WTC11 (cell line): Measurements from ENCODE around the gene ENTPD6. TPM values are rescaled to one million over a fixed set of nuclear protein-coding genes. Genes with fewer than 3 reads are reported as not detected.

Source experiments
- ATAC-seq: fragments of 200-7000 bp; cut with Tn5 transposase; 2 replicates; pipeline ENCODE4 v1.10.0; 2021; ENCODE audit warnings: mild to moderate bottlenecking, moderate library complexity
- CTCF ChIA-PET: fragments of 300-600 bp; sonication (Branson Sonifier 250); formaldehyde crosslinking; loops from one replicate; lab custom pipeline; 2021; ENCODE audit warnings: antibody characterized with exemption; lab: Charles Lee
- POLR2A ChIA-PET: fragments of 350-600 bp; sonication (Branson Sonifier 250); formaldehyde crosslinking; loops from one replicate; lab custom pipeline; 2021; ENCODE audit warnings: antibody characterized with exemption; lab: Charles Lee
- DNase-seq: peaks from one replicate; pipeline ENCODE4 v3.0.0; 2021; ENCODE audit warnings: low spot score
- H3K27ac Mint-ChIP-seq: 2 replicates; pipeline ENCODE4 v1.8.0; 2021; ENCODE audit warnings: mixed read lengths
- H3K27me3 Mint-ChIP-seq: 2 replicates; pipeline ENCODE4 v1.8.0; 2021; ENCODE audit warnings: low read depth, mild to moderate bottlenecking, moderate library complexity, mixed read lengths
- H3K36me3 Mint-ChIP-seq: 2 replicates; pipeline ENCODE4 v1.8.0; 2021; ENCODE audit warnings: mixed read lengths
- H3K4me1 Mint-ChIP-seq: 2 replicates; pipeline ENCODE4 v1.8.0; 2022; ENCODE audit warnings: mixed read lengths
- H3K4me3 Mint-ChIP-seq: 2 replicates; pipeline ENCODE4 v1.8.0; 2021; ENCODE audit warnings: mild to moderate bottlenecking, moderate library complexity, mixed read lengths
- H3K9me3 Mint-ChIP-seq: 2 replicates; pipeline ENCODE4 v1.8.0; 2021; ENCODE audit warnings: mixed read lengths
- FOXJ3 ChIP-seq: sonication (generic); formaldehyde crosslinking; IDR thresholded peaks from 2 replicates; pipeline ENCODE4 v1.9.0; 2021; ENCODE audit warnings: missing genetic modification reagents, mild to moderate bottlenecking, borderline replicate concordance
- GABPB1 ChIP-seq: sonication (generic); formaldehyde crosslinking; IDR thresholded peaks from 2 replicates; pipeline ENCODE4 v1.8.1; 2023; ENCODE audit warnings: mild to moderate bottlenecking, missing genetic modification reagents
- HMGA2 ChIP-seq: fragments of 250-450 bp; sonication (Bioruptor Pico); IDR thresholded peaks from 2 replicates; pipeline ENCODE4 v1.4.0; 2021; ENCODE audit warnings: mild to moderate bottlenecking, moderate library complexity
- JUN ChIP-seq: sonication (generic); formaldehyde crosslinking; IDR thresholded peaks from 2 replicates; pipeline ENCODE4 v1.8.0; 2023; ENCODE audit warnings: mild to moderate bottlenecking, missing genetic modification reagents
- TCF7 ChIP-seq: sonication (generic); formaldehyde crosslinking; IDR thresholded peaks from 2 replicates; pipeline ENCODE4 v1.8.0; 2022; ENCODE audit warnings: mild to moderate bottlenecking, low read depth, missing genetic modification reagents, moderate library complexity
- ZBTB21 ChIP-seq: sonication (generic); formaldehyde crosslinking; IDR thresholded peaks from 2 replicates; pipeline ENCODE4 v1.8.1; 2023; ENCODE audit warnings: mild to moderate bottlenecking, missing genetic modification reagents, borderline replicate concordance
- ZNF121 ChIP-seq: sonication (generic); formaldehyde crosslinking; IDR thresholded peaks from 2 replicates; pipeline ENCODE4 v1.8.0; 2023; ENCODE audit warnings: missing genetic modification reagents
- ZNF423 ChIP-seq: fragments of 250-450 bp; sonication (Bioruptor Pico); IDR thresholded peaks from 2 replicates; pipeline ENCODE4 v2.1.2; 2022; ENCODE audit warnings: mild to moderate bottlenecking, moderate library complexity
- total RNA-seq: library from RNA; stranded (reverse); gene quantifications from 3 replicates; pipeline ENCODE4 v1.2.3, GENCODE V29; 2021
- TF ChIP-seq, protein P1 (sequence below): sonication (generic); formaldehyde crosslinking; IDR thresholded peaks from 2 replicates; pipeline ENCODE4 v1.8.1; 2023; ENCODE audit warnings: mild to moderate bottlenecking, missing genetic modification reagents, borderline replicate concordance
- TF ChIP-seq, protein P2 (sequence below): sonication (generic); formaldehyde crosslinking; IDR thresholded peaks from 2 replicates; pipeline ENCODE4 v1.8.1; 2022; ENCODE audit warnings: mild to moderate bottlenecking, moderate library complexity, missing genetic modification reagents
- TF ChIP-seq, protein P3 (sequence below): sonication (generic); formaldehyde crosslinking; IDR thresholded peaks from 2 replicates; pipeline ENCODE4 v1.8.1; 2023; ENCODE audit warnings: mild to moderate bottlenecking, missing genetic modification reagents, moderate library complexity

Gene ENTPD6
- total RNA-seq, 1 experiment from 2014 or later = 56.9 TPM

DNA sequence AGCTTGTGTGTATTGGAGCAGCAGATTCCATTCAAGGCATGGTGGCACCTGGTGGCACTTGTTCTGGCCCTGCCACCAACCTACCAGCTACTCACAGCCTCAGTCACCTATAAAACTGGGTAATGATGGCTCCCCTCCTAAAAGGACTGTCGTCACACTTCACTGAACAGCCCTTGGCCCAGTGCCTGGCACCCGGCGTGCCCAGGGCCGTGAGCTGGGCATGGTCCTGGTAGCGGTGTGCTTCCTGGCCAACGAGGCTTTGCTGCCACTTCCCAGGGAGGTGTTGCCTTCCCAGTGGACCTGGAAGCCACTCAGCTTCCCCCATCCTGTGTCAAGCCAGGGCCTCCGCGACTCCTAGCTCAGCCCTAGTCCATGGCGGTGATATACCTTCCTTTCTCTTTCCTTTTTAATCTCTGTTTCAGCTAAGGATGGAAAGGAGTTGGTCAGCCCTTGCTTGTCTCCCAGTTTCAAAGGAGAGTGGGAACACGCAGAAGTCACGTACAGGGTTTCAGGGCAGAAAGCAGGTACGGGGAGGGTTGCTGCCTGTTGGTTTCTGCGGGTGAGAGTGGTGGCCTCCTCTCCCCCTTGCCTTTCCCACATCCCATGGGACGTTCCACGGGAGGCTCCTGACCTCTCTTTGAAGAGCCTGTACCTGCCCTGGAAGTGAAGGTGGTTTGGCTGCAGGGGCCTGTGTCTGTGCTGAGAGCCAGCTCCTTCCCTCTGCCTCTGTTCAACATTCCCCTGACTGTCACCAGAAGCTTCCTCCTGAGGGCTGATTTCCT is 25.5 kb downstream of the ENTPD6 start (continued):
- TF ChIP-seq, protein P1, sequence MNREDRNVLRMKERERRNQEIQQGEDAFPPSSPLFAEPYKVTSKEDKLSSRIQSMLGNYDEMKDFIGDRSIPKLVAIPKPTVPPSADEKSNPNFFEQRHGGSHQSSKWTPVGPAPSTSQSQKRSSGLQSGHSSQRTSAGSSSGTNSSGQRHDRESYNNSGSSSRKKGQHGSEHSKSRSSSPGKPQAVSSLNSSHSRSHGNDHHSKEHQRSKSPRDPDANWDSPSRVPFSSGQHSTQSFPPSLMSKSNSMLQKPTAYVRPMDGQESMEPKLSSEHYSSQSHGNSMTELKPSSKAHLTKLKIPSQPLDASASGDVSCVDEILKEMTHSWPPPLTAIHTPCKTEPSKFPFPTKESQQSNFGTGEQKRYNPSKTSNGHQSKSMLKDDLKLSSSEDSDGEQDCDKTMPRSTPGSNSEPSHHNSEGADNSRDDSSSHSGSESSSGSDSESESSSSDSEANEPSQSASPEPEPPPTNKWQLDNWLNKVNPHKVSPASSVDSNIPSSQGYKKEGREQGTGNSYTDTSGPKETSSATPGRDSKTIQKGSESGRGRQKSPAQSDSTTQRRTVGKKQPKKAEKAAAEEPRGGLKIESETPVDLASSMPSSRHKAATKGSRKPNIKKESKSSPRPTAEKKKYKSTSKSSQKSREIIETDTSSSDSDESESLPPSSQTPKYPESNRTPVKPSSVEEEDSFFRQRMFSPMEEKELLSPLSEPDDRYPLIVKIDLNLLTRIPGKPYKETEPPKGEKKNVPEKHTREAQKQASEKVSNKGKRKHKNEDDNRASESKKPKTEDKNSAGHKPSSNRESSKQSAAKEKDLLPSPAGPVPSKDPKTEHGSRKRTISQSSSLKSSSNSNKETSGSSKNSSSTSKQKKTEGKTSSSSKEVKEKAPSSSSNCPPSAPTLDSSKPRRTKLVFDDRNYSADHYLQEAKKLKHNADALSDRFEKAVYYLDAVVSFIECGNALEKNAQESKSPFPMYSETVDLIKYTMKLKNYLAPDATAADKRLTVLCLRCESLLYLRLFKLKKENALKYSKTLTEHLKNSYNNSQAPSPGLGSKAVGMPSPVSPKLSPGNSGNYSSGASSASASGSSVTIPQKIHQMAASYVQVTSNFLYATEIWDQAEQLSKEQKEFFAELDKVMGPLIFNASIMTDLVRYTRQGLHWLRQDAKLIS (CRISPR knock-in tag) = no peak
- TF ChIP-seq TCF7 (CRISPR knock-in tag) (no peak), HMGA2 (CRISPR knock-in tag) (no peak)

DNA sequence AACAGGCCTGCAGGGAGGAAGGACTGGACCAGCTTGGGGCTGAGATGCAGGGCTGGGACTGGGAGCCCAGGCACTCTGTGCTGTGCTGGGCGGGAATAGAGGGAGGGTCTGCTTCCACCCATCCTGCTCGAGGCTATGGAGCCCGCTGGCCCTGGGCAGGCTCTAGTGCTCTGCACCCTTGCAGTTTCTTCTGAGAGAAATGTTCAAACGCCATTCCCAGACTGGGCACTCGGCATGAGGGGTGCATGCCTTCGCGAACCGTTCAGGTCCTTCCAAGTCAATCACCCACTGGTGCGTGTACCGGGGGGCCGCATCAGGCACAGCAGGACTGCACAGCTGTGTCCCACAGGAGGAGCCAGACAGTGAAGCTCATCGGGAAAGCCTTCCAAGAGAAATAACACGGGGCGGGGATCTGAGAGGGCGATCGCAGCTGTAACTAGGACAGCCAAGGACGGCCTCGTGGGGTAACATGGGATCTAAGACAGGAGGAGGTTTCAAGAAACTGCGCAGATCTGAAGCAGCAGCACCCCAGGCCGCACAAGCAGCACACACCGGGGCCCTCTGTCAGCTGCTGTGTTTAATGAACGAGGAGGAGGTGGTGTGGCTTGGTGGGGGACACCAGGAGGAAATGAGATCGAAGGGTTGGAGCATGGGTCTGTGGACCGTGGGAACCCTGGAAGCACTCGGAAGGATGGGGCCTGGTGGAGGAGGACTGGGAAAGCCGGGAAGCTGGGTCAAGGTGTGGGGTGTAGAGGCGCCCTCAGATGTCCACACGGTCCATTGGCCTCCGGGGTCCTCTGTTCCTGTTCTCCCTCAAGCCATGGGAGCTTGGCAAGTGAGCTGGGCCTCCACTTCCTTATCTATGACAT is 26.3 kb downstream of the ENTPD6 start:
- Mint-ChIP-seq H3K36me3 (no peaks in the 10 kb centered on the region), H3K4me1 (peaks cover 3% of the 10 kb centered on the region; the same call in 1 of the 2 replicates), H3K9me3 (no peaks in the 10 kb centered on the region), H3K4me3 (no peak overlapping the region)
- POLR2A ChIA-PET = interaction anchor here (0.5 to 1.4 kb wide), 2 partner anchors 26 to 133 kb away, joined by 3 read pairs; partner anchors contain the start of gene PYGB
- ATAC-seq = no peak
- no peak for TF ChIP-seq ZNF423
- TF ChIP-seq, protein P2, sequence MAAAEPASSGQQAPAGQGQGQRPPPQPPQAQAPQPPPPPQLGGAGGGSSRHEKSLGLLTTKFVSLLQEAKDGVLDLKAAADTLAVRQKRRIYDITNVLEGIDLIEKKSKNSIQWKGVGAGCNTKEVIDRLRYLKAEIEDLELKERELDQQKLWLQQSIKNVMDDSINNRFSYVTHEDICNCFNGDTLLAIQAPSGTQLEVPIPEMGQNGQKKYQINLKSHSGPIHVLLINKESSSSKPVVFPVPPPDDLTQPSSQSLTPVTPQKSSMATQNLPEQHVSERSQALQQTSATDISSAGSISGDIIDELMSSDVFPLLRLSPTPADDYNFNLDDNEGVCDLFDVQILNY (CRISPR knock-in tag) = no peak
- no peak for TF ChIP-seq ZBTB21 (CRISPR knock-in tag)
- TF ChIP-seq, all 79 proteins: peak for 0
- DNase-seq = no peak
- no peaks in the 10 kb centered on the region for H3K27me3 Mint-ChIP-seq
- CTCF ChIA-PET = interaction anchor here (1.0 to 8.3 kb wide), 3 partner anchors 9 to 75 kb away, joined by 3 to 48 read pairs (median 5); partner anchors contain the start of gene PYGB
- H3K27ac Mint-ChIP-seq = peak overlapping the region; percentile 82

DNA sequence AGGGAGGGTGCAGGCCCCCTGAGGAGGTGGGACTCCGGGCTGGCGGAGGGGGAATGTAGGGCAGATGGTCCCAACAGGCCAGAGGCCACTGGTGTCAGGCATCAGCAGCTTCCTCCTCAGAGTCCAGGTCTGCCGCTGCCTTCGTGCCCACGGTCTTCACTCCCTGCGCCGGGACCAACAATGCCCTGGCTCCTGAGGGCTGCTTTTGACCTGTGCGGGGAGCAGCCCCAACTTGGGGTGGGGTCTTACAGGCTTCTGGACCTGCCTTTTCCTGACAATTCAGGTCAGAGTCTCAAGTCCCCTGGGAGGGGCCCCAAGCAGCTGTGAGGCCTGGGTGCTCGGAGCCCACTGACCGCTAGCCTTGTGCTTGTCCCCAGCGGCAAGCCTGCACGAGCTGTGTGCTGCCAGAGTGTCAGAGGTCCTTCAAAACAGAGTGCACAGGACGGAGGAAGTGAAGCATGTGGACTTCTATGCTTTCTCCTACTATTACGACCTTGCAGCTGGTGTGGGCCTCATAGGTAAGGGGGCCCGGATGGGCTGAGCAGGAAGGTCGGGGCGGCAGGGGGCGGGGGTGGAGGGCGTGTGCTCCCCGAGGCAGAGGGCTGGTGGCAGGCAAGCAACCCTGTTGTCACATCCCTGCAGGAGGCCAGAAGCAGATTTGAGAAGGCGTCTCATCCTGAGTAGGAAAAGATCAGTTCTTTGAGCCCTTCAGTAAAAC is 27.1 kb downstream of the ENTPD6 start:
- DNase-seq (no peak), ATAC-seq (no peak; the same call in none of the 2 replicates)
- CTCF ChIA-PET = interaction anchor here (0.6 to 8.3 kb wide), 4 partner anchors 25 to 1284 kb away, joined by 3 to 48 read pairs (median 4); partner anchors contain the start of gene PYGB
- Mint-ChIP-seq H3K4me1 (peaks cover 3% of the 10 kb centered on the region; the same call in 1 of the 2 replicates), H3K27me3 (no peaks in the 10 kb centered on the region), H3K4me3 (no peak overlapping the region), H3K9me3 (no peaks in the 10 kb centered on the region)
- POLR2A ChIA-PET = interaction anchor here (1.4 kb wide), 1 partner anchor 25 kb away, joined by 3 read pairs; the partner anchor contains the start of gene PYGB
- no peak for TF ChIP-seq JUN (CRISPR knock-in tag)
- TF ChIP-seq, all 79 proteins: peak for 0
- peak overlapping the region; percentile 63; the same call in 1 of the 2 replicates for H3K27ac Mint-ChIP-seq
- no peaks in the 10 kb centered on the region for H3K36me3 Mint-ChIP-seq

DNA sequence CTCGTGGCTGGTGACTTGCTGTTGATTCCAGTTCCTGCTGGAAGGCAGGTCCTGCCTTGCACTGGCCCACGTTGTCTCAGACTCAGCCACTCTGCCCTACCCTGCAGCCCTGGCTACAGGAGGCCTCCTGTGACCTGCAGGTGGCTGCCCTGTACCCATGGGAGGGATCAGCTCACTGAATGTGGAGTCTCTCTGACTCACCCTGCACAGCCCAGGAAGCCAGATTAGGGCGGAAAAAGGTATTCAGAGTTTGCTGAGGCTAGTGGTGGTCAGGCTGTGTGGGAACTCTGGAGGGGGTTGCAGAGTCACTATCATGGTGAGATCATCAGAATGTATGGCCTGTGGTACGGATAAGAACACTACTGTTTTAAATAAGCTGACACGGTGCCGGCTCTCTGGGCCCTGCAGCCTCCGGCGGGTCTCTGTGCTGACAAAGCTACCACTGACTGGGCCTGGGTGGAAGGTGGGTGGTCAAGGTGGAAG is 27.7 kb downstream of the ENTPD6 start:
- Mint-ChIP-seq H3K4me3 (no peak overlapping the region), H3K9me3 (no peaks in the 10 kb centered on the region), H3K27me3 (no peaks in the 10 kb centered on the region), H3K27ac (peak overlapping the region; percentile 63)
- POLR2A ChIA-PET = interaction anchor here (1.4 kb wide), 1 partner anchor 25 kb away, joined by 3 read pairs; the partner anchor contains the start of gene PYGB
- CTCF ChIA-PET = interaction anchor here (0.6 to 8.3 kb wide), 5 partner anchors 24 to 1285 kb away, joined by 3 to 48 read pairs (median 5); partner anchors contain the start of genes ENTPD6 and PYGB
- no peak for TF ChIP-seq FOXJ3
- TF ChIP-seq ZNF121 = 0 out of 2 replicates have a peak, but pooled peaks have one; percentile 36
- TF ChIP-seq, protein P3, sequence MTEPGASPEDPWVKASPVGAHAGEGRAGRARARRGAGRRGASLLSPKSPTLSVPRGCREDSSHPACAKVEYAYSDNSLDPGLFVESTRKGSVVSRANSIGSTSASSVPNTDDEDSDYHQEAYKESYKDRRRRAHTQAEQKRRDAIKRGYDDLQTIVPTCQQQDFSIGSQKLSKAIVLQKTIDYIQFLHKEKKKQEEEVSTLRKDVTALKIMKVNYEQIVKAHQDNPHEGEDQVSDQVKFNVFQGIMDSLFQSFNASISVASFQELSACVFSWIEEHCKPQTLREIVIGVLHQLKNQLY = no peak
- TF ChIP-seq GABPB1 (CRISPR knock-in tag) = peak; percentile 31; the same call in 1 of the 2 replicates
- 0 out of 2 replicates have a peak, but pooled peaks have one; percentile 31 for TF ChIP-seq ZNF423
- TF ChIP-seq, all 79 proteins: peak for 3
- no peaks in the 10 kb centered on the region for H3K36me3 Mint-ChIP-seq
- DNase-seq (no peak), ATAC-seq (peak; percentile 78)
- peaks cover 3% of the 10 kb centered on the region; the same call in 1 of the 2 replicates for H3K4me1 Mint-ChIP-seq
